HG03469 (cell line): ENCODE data around the gene NUP210L.

ENCODE experiments used
- ATAC-seq: cut with Tn5 transposase; IDR thresholded peaks from one replicate; pipeline ENCODE4 v1.9.1; 2021; ENCODE audit warnings: mild to moderate bottlenecking, moderate library complexity, moderate number of reproducible peaks; ENCODE audit not compliant: unreplicated experiment

The NUP210L gene

DNA sequence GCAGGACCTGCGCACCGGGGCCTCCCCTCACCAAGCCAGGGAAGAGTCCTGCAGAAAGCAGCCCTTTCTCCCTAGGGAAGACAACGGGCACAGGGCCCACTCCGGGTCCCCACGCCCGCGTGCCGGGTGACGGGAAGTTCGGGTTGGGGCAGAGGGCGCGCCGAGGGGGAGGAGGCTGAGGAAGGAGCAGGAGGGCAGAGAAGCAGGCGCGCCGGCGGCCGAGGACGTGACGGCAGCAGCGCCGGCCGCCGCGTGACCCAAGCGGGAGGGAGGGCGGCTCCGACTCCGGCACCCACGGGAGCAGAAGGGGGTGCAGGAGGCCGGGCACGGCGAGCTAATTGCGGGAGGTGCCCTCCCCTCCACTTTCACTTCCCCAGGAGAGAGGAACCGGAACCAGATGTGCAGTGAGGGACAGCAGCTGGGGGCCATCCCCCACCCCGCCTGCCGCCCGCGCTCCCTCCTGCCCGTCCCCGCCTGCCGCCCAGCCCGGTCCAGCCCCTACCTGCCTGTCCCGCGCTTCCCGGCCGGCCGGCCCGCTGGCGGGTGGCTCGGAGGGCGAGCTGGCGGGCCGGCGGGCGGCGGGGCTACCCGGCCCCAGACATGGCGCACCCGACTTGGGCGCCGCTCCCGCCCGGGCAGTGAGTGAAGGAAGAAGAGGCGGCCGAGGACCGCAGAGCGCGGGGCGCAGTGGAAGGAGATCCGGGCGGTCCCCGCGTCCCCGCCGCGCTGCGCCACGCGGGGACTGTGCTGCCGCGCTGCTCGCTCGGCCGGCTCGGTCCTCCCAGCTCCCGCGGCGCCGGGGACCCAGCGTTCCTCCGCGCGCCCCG is 208.9 kb downstream of the NUP210L start:
- peak; percentile 41 for ATAC-seq

DNA sequence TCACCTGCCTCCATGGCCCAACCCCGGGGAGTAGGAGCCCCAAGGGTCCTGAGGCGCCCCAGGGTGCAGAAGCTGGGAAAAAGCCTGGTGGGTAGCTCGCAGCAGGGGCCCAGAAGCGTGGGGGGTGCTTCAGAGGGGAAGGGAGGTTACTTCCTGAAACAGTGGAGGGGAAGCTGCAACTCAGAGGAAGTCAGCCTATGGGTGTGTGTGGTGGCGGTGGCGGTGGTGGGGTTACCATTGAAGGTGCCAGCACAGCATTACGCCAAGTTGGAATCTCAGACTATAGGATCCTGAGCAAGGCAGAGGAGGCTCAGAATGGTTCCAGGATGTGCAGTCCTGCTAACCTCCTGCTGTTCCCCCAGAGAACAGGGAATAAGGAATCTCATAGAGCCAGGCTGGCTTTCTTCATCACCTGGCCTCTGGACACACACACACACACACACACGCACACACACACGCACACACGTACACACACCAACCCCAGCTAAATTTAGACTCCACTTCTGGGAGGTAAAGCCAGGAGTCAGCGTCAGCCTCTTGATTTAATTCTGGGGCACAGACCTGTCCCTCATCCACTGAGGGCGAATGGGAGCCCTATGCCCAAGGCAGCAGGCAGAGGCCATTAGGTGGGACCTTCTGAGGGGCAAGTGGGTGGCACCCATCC is 209.6 kb downstream of the NUP210L start:
- ATAC-seq: no peak

DNA sequence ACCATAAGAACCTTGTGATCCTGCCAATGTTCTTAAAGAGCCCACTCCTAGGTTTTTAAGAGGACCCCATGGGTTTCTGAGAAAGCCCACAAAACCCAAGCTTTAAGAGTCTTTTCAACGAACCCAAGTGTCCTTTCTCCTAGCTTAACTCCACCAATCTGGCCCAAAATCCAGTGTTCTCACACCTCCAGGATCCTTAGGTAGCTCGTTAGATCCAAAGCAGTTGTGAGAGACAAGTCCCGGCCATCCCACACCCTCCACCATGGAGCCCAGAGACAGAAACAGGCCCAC is 210.1 kb downstream of the NUP210L start:
- no peak for ATAC-seq

GRCh38 chr1:153944005-153944826 is 210.7 kb downstream of the NUP210L start:
- no peak for ATAC-seq

DNA sequence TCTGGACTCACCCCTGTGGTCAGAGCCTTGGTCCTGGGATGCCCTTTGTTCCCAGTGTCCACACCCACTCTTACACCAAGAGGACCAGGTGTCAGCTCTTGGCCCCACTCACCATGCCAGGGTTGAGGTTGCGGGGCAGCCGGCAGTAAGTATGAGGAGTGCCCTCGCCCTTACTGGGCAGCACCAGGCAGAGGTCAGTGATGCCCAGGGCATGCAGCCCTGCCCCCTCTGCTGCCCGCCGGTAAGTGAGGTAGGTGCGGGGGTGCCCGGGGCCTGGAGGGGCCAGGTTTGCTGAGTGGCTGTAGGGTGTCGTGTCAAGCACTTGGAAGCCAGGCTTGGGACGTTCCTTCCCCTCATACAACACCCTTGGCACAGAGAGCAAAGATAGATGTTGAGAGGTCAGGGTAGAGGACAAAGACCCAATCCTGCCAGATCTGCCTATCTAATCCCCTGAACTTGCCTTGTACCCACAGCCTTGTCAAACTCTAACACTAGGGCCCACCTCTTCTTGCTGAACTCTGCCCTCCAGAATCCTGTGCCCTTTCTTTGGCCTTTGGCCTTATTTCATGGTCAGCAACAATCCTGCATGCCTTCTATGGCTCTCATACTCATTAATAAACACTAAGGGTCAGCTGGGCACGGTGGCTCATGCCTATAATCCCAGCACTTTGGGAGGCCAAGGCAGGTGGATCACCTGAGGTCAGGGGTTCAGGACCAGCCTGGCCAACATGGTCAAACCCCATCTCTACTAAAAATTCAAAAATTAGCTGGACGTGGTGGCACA is 211.9 kb downstream of the NUP210L start:
- ATAC-seq: no peak
